ENCODE measurements around the gene TIGD1. TPM values are rescaled to one million over a fixed set of nuclear protein-coding genes. Genes with fewer than 3 reads are reported as not detected.
A peak's percentile ranks its signal among the peaks of the same experiment; 100 is the strongest.
"Not testable (repeated sequence)": the region's sequence is repeated elsewhere in the genome, so short reads cannot be mapped to it uniquely, and the experiment has no call there.

The TIGD1 gene
- polyA plus RNA-seq, 3 donors: 1.6 to 4.1 (median 2.1) TPM

GRCh38 chr2:232533944-232534710 is 16.2 kb downstream of the TIGD1 start:
- H3K4me1 ChIP-seq (ENCODE audit: control insufficient read depth in 1 of 2, insufficient read depth in 2 of 2, low read length in 2 of 2): peaks cover 12 to 16% of the 10 kb centered on the region in 2 donors
- no peak overlapping the region for H2AFZ ChIP-seq (ENCODE audit: insufficient read depth, low read depth, low read length, poor library complexity, severe bottlenecking)
- H3K9me3 Mint-ChIP-seq: peaks cover 7 to 11% (median 9%) of the 10 kb centered on the region in 7 donors
- H3K4me1 Mint-ChIP-seq: peaks cover 13% of the 10 kb centered on the region
- no peaks in the 10 kb centered on the region for H3K79me2 ChIP-seq (ENCODE audit: insufficient read depth, low read length)
- H3K9ac ChIP-seq (ENCODE audit: insufficient read depth, low read length, poor library complexity, severe bottlenecking): no peak overlapping the region
- no peak for DNase-seq
- no peaks in the 10 kb centered on the region for H3K36me3 Mint-ChIP-seq
- H3K4me3 ChIP-seq (replicated peaks in 1 of 3; ENCODE audit: low read depth in 2 of 3, low read length in 3 of 3): no peak overlapping the region
- no peak overlapping the region for H3K27ac ChIP-seq (ENCODE audit: low read depth in 1 of 2, low read length in 2 of 2)
- 89% methylated on average over 12 of the region's 13 CpGs for WGBS (ENCODE audit: insufficient coverage)
- TF ChIP-seq, protein P1, sequence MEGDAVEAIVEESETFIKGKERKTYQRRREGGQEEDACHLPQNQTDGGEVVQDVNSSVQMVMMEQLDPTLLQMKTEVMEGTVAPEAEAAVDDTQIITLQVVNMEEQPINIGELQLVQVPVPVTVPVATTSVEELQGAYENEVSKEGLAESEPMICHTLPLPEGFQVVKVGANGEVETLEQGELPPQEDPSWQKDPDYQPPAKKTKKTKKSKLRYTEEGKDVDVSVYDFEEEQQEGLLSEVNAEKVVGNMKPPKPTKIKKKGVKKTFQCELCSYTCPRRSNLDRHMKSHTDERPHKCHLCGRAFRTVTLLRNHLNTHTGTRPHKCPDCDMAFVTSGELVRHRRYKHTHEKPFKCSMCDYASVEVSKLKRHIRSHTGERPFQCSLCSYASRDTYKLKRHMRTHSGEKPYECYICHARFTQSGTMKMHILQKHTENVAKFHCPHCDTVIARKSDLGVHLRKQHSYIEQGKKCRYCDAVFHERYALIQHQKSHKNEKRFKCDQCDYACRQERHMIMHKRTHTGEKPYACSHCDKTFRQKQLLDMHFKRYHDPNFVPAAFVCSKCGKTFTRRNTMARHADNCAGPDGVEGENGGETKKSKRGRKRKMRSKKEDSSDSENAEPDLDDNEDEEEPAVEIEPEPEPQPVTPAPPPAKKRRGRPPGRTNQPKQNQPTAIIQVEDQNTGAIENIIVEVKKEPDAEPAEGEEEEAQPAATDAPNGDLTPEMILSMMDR (IDR thresholded peaks at IDR 0.05): no peak
- no peaks in the 10 kb centered on the region for H3K27me3 ChIP-seq (ENCODE audit: control insufficient read depth in 2 of 2, insufficient read depth in 2 of 2, low read length in 2 of 2)
- no peak overlapping the region for H3K4me3 Mint-ChIP-seq
- peak overlapping the region in 3 of 7 donors; percentile 24 to 72 (median 72) for H3K27ac Mint-ChIP-seq
- no peaks in the 10 kb centered on the region for H4K20me1 ChIP-seq (ENCODE audit: insufficient read depth, low read length)
- H3K36me3 ChIP-seq (replicated peaks in 1 of 2; ENCODE audit: control insufficient read depth in 1 of 2, insufficient read depth in 2 of 2, low read length in 2 of 2): no peaks in the 10 kb centered on the region
- peaks cover 7 to 12% (median 11%) of the 10 kb centered on the region in 3 donors for H3K27me3 Mint-ChIP-seq (ENCODE audit: low read depth in 3 of 3)
- H3K4me2 ChIP-seq (replicated peaks; ENCODE audit: extremely low read depth, low read length, poor library complexity, severe bottlenecking): no peak overlapping the region
- peaks cover 7% of the 10 kb centered on the region in 2 donors for H3K9me3 ChIP-seq (replicated peaks in 1 of 2; ENCODE audit: control insufficient read depth in 1 of 2, insufficient read depth in 1 of 2, low read length in 2 of 2)
- intact Hi-C loops (cut with micrococcal nuclease): no loop called here

- H3K27me3 ChIP-seq (ENCODE audit: control insufficient read depth in 2 of 2, insufficient read depth in 2 of 2, low read length in 2 of 2); H4K20me1 ChIP-seq (ENCODE audit: insufficient read depth, low read length); H2AFZ ChIP-seq (ENCODE audit: insufficient read depth, low read depth, low read length, poor library complexity, severe bottlenecking); H3K27ac ChIP-seq (ENCODE audit: low read depth in 1 of 2, low read length in 2 of 2); H3K9ac ChIP-seq (ENCODE audit: insufficient read depth, low read length, poor library complexity, severe bottlenecking); H3K27ac Mint-ChIP-seq; H3K4me1 ChIP-seq (ENCODE audit: control insufficient read depth in 1 of 2, insufficient read depth in 2 of 2, low read length in 2 of 2); H3K4me3 Mint-ChIP-seq; H3K79me2 ChIP-seq (ENCODE audit: insufficient read depth, low read length); H3K36me3 ChIP-seq (replicated peaks in 1 of 2; ENCODE audit: control insufficient read depth in 1 of 2, insufficient read depth in 2 of 2, low read length in 2 of 2); H3K4me2 ChIP-seq (replicated peaks; ENCODE audit: extremely low read depth, low read length, poor library complexity, severe bottlenecking); intact Hi-C loops (cut with micrococcal nuclease); DNase-seq; H3K9me3 ChIP-seq (replicated peaks in 1 of 2; ENCODE audit: control insufficient read depth in 1 of 2, insufficient read depth in 1 of 2, low read length in 2 of 2); H3K4me3 ChIP-seq (replicated peaks in 1 of 3; ENCODE audit: low read depth in 2 of 3, low read length in 3 of 3); H3K36me3 Mint-ChIP-seq; H3K4me1 Mint-ChIP-seq: not testable (repeated sequence)
- 93% methylated on average over 3 of the region's 7 CpGs for WGBS (ENCODE audit: insufficient coverage)
- Mint-ChIP-seq H3K27me3 (ENCODE audit: low read depth in 3 of 3) (peaks cover 9 to 19% (median 15%) of the 10 kb centered on the region in 3 donors), H3K9me3 (peaks cover 7 to 11% (median 10%) of the 10 kb centered on the region in 7 donors)
Observed at GRCh38 chr2:232532821-232533220, 17.5 kb downstream of the TIGD1 start.
